Stimulated activated naive CD8-positive, alpha-beta T cell treated with anti-CD3 and anti-CD28 coated beads, Interleukin-15, Interleukin-2, amounts not matched to agents 100 U/mL and 50 U/mL, for 24 hours (primary cell): ENCODE results near the gene G6PC2.
A peak's percentile ranks its signal among the peaks of the same experiment; 100 is the strongest.
"Not testable (repeated sequence)": the region's sequence is repeated elsewhere in the genome, so short reads cannot be mapped to it uniquely, and the experiment has no call there.

ENCODE experiments used
- ATAC-seq: fragments of 150-1000 bp; cut with Tn5 transposase; one replicate; pipeline ENCODE4 v1.10.0; 2021
- DNase-seq: peaks from one replicate; pipeline ENCODE4 v3.0.0; 2021

Gene G6PC2

DNA sequence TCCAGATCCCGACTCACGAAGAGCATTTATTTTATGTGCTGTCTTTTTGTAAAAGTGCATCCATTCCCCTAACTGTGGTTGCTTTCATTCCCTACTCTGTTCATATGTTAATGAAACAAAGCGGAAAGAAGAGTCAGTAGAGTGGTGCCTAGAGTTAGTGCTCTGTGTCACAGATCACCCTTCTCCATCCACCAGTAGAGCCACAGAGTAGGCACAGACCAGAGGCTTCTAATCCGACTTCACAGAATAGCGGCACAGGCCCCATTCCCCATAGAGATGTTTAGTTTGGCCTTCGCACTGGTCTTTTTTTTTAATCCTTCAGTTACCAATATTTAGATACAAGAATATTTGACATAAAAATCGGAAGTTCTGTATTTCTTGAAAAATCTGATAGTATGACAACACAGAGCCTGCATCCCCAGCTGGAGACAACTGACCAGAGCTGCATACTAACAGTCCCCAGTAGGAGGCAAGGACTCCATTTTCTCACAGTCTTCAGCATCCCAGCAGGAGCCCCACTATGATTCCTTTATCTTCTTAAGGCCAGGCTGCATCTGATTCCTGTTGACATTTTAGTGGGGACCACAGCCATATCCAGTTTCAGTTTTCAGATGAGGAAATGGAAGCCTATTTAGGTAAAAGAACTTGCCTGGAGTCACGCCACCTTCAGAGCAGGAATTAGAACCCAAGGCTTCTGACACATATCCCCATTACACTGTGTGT lies 7.0 kb downstream of the G6PC2 start:
- no peak for DNase-seq
- no peak for ATAC-seq

- ATAC-seq (no peak), DNase-seq (no peak)
Measured at GRCh38 chr2:168910330-168910729, 9.2 kb downstream of the G6PC2 start.

GRCh38 chr2:168912466-168912865 lies 11.4 kb downstream of the G6PC2 start:
- DNase-seq (no peak), ATAC-seq (no peak)

DNA sequence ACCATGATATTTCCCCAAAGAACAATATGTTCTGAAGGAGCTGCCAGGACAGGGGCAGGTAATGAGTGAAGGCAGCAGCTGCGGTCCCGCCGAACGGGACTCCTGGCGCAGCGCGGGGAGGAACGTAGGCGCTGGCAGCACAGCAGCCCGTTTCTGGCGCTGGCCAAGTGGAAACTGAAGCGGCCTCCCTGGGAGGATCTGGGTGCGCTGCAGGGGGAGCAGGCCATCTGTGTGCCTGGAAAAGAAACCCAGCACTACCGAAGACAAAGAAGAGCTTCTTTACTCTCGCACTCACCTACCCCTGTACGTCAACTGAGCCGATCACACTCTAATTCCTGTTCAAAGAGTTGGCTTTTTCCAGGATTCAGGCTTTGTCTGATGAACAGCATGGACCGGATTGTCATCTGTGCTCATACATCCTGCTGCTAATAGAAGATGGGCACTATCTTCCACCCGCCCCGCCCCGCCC lies 11.8 kb downstream of the G6PC2 start:
- ATAC-seq (no peak), DNase-seq (peak; percentile 7)

DNA sequence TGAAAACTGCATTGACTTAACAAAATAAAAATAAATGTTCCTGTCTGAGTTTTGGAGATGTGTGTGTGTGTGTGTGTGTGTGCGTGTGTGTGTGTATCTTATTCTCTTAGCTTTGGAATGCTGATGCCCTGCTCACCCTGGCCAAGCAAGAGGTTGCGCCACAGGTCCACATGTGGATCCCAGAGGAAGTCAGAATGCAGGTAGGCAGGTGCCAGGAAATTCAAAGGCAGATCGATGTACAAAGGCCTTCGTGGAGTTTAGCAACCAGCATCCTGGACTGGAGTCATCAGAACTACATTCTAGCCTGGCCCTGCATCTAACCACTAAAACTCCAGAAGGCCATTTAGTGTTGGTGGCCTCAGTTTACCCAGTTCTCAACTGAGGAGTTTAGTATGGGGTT lies 12.4 kb downstream of the G6PC2 start:
- ATAC-seq: no peak
- DNase-seq: no peak

- ATAC-seq (peak; percentile 14), DNase-seq (no peak)
Measured at GRCh38 chr2:168915441-168916330, 14.6 kb downstream of the G6PC2 start.

- ATAC-seq: no peak
- DNase-seq: no peak
Measured at GRCh38 chr2:168916331-168916675, 15.2 kb downstream of the G6PC2 start.

- DNase-seq (no peak), ATAC-seq (no peak)
Measured at GRCh38 chr2:168920504-168921157, 19.5 kb downstream of the G6PC2 start.

DNA sequence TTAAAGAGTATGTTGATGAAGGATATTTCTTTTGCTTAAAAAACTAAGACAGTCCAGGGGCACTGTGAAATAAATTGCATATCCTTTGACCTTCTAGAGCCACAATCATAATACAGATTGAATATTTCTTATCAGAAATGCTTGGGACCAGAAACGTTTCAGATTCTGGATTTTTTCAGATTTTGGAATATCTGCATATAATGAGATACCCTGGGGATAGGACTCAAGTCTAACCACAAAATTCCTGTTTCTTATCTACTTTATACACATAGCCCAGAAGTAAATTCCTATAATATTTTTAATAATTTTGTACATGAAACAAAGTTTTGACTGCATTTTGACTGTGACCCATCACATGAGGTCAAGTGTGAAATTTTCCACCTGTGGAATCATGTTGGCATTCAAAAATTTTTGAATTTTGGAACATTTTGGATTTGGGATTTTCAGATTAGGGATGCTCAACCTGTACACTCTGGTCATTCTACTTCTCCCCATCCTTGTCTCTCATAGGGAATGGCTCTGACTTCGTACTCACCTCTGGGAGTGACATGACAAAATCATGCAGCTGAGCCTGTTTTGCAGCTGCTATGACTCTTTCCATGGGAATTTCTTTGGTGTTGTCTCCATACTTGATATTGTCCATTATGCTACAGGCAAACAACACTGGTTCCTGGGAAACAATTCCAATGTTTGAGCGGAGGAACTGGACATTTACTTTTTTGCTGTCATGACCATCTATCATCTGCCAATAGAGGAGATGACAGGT lies 25.7 kb downstream of the G6PC2 start:
- DNase-seq: no peak
- ATAC-seq: no peak

GRCh38 chr2:168928113-168928831 lies 27.2 kb downstream of the G6PC2 start:
- no peak for ATAC-seq
- DNase-seq: no peak

DNA sequence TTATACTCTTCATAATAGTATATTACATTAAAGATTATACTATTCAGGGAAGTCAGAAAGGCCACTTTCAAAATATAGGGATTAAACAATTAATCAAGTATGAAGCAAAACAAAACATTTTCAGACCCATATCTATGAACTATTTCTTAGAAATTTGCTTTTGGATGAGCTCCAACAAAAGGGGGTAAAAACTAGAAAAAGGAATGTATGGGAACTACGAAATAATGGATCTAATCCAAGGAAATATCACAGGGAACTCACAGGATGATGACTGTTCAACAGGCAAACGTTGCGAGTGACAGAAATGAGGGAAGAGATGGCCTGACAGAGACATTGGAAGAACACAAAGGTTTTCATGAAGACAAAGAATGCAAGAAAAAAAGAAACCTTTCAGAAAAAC lies 27.9 kb downstream of the G6PC2 start:
- ATAC-seq: no peak
- no peak for DNase-seq

- DNase-seq (no peak), ATAC-seq (no peak)
Measured at GRCh38 chr2:168930242-168930641, 29.2 kb downstream of the G6PC2 start.

- not testable (repeated sequence) for ATAC-seq, DNase-seq
Measured at GRCh38 chr2:168932174-168932573, 31.1 kb downstream of the G6PC2 start.

DNA sequence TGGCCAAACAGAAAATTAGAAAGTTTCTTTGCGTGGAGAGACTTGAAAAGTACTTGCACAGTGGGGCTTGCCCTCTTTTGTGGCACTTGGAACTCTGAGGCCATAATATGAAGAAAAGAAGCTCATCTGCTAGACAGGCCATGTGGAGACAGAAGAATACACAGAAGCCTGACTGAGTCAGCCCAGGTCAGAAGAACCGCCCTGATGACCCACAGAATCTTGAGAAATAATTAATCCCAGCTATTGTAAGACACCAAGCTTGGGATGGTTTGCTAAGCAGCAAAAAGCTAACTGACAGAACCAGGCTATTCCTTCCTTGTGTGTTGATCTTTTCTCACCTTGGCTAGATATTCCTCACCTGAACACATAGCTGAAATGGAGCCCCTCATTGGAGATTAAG lies 33.7 kb downstream of the G6PC2 start:
- ATAC-seq (no peak), DNase-seq (no peak)

DNA sequence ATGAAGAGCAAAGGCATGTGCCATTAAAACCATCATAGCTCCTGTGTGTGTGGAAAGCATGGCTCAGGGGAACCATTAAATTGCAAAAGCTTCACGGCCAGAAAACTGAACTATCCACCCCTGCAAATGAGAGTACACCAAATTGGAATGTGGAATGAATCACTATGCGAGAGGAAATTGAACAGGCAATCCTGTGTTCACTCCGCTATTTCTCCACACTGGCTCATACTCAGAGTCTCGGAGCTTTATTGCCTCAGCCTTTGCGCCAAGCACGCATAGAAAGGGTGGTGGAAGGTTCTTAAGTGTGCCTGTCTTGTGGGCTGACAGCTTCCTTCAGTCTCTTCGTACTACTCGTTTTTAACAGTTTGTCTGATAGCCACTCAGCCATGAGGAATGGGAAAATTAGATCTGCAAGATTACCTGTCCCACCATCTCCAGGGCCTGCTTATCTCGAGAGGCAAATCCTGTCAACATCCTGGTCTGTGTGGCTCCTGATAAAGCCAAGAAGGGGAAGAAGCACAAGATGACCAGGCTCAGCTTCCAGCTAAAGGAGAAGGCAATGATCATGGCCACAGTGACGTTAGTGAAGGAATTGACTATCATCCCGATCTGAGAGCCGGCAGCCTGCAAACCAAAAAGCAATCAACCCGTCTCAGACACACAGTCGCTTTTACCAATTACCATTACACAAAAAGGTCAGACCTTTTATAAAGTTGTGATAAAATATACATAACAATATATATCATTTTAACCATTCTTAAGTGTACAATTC lies 34.9 kb downstream of the G6PC2 start:
- no peak for DNase-seq
- no peak for ATAC-seq

- ATAC-seq: no peak
- no peak for DNase-seq
Measured at GRCh38 chr2:168939061-168939460, 38.0 kb downstream of the G6PC2 start.

- ATAC-seq (no peak), DNase-seq (no peak)
Measured at GRCh38 chr2:168939918-168940317, 38.8 kb downstream of the G6PC2 start.

- no peak for DNase-seq
- ATAC-seq: no peak
Measured at GRCh38 chr2:168941297-168941696, 40.2 kb downstream of the G6PC2 start.

DNA sequence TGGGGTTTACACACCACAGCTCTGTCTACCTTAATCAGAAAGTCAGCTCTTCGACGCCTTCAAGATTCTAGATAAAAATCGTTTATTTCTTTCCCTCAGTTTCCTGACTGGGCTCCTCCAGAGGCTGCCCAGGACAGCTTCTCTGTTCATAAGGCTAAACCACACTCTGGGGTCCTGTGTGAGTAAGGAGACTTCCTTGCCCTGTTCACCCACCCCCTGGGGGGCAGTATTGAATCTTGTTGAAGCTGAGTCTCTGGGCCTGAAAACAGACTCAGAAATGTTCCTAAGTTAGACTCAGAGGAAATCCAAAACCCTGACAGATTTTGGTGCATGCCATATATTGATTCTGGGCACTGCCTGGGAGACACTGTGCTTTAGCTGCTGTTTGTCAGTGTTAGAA lies 43.0 kb downstream of the G6PC2 start:
- ATAC-seq (no peak), DNase-seq (no peak)

DNA sequence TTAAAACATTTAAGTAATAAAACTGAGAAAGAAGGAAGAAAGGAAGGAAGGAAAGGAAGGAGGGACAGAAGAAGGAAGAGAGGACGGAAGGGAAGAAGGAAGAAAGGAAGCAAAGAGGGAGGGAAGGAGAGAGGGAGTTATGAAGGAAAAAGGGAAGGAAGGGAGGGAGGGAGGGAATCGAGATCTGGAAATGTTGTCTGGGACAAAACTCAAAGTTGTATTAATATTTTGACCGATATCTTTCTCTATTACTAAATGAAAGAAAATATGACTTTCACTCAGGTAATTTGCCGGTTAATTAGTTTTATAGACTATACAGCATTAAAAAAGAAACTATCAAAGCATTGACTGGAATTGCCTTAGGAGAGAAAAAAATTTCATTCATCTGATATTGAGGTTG lies 44.4 kb downstream of the G6PC2 start:
- no peak for DNase-seq
- no peak for ATAC-seq
